HG02759 (cell line): ENCODE measurements around the gene RNU2-1.
"Not testable (repeated sequence)": the region's sequence is repeated elsewhere in the genome, so short reads cannot be mapped to it uniquely, and the experiment has no call there.

Source experiments
- ATAC-seq: cut with Tn5 transposase; IDR thresholded peaks from one replicate; pipeline ENCODE4 v1.9.1; 2021; ENCODE audit warnings: mild to moderate bottlenecking, moderate library complexity; ENCODE audit not compliant: unreplicated experiment

RNU2-1 gene

DNA sequence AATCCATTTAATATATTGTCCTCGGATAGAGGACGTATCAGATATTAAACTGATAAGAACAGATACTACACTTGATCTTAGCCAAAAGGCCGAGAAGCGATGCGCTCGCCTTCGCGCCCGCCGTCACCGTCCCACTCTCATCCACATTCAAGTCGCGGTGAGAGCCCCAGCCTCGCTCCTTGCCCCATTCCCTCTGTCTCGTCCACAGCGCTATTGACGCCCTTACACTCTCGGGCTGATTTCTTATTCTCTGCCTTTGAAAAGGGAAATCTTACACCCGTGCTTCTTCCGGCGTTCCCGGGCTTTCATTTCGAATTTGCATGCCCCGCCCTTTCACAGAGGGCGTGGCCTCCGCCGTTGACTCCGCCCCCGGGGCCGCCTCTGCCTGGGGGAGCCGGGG, at the start of gene RNU2-1:
TSS of gene RNU2-1 (minus strand) at position 101 of the 400 bp plus-strand sequence.
- ATAC-seq, result not testable (repeated sequence)

DNA sequence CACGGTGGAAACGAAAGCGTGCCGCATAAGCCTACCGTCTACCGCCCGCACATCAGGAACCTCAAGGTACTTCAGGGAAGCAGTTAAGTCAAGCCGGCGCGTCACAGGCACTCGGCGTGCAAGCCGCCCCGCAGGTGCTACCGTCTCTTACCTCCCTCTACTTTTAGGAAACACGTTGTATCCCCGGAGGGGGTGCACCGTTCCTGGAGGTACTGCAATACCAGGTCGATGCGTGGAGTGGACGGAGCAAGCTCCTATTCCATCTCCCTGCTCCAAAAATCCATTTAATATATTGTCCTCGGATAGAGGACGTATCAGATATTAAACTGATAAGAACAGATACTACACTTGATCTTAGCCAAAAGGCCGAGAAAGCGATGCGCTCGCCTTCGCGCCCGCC, 39.1 kb upstream of the RNU2-1 start:
- not testable (repeated sequence) for ATAC-seq

DNA sequence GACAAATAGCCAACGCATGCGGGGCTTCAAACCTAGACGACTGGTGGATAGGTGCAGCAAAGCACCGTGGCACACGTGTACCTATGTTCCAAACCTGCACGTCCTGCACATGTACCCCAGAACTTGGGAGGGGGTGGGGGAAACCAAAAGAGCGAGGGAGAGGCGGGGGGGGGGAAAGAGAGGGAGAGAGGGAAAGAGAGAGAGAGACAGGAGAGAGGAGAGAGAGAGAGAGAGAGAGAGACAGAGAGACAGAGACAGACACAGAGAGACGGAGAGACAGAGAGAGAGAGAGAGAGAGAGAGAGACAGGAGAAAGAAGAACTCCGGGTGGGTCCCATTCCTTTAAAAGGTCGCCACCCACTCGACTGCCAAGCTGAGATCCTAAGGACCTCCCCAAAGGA, 38.7 kb upstream of the RNU2-1 start:
- not testable (repeated sequence) for ATAC-seq

DNA sequence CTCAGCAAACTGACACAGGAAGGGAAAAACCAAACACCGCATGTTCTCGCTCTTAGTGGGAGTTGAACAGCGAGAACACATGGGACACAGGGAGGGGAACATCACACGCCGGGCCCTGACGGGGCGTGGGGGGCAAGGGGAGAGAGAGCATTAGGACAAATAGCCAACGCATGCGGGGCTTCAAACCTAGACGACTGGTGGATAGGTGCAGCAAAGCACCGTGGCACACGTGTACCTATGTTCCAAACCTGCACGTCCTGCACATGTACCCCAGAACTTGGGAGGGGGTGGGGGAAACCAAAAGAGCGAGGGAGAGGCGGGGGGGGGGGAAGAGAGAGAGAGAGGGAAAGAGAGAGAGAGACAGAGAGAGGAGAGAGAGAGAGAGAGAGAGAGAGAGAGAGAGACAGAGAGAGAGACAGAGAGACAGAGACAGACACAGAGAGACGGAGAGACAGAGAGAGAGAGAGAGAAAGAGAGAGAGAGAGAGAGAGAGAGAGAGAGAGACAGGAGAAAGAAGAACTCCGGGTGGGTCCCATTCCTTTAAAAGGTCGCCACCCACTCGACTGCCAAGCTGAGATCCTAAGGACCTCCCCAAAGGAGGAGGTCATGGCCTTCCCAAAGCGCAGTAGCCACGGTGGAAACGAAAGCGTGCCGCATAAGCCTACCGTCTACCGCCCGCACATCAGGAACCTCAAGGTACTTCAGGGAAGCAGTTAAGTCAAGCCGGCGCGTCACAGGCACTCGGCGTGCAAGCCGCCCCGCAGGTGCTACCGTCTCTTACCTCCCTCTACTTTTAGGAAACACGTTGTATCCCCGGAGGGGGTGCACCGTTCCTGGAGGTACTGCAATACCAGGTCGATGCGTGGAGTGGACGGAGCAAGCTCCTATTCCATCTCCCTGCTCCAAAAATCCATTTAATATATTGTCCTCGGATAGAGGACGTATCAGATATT, 37.1 kb upstream of the RNU2-1 start:
- not testable (repeated sequence) for ATAC-seq

DNA sequence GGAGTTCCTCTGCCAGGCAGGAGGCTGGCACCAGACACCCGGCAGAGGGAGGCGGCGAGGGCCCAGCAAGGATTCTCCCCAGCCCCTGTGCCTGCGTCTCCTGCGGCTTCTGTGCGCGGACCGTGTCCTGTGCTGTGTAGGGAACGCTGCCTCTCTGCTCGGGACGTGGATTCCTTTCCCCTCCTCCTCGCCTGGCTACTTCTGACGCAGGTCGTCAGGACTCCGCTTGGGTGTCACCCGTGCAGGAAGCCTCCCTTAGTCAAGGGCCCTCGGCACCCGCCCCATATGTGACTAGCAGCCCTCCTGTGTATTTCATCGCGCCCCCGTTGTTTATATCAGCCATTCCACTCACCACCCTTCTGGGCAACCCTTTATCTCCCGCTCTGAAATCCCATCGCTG, 12.7 kb upstream of the RNU2-1 start:
- not testable (repeated sequence) for ATAC-seq

DNA sequence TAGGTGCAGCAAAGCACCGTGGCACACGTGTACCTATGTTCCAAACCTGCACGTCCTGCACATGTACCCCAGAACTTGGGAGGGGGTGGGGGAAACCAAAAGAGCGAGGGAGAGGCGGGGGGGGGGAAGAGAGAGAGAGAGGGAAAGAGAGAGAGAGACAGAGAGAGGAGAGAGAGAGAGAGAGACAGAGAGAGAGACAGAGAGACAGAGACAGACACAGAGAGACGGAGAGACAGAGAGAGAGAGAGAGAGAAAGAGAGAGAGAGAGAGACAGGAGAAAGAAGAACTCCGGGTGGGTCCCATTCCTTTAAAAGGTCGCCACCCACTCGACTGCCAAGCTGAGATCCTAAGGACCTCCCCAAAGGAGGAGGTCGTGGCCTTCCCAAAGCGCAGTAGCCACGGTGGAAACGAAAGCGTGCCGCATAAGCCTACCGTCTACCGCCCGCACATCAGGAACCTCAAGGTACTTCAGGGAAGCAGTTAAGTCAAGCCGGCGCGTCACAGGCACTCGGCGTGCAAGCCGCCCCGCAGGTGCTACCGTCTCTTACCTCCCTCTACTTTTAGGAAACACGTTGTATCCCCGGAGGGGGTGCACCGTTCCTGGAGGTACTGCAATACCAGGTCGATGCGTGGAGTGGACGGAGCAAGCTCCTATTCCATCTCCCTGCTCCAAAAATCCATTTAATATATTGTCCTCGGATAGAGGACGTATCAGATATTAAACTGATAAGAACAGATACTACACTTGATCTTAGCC, 7.0 kb upstream of the RNU2-1 start:
- not testable (repeated sequence) for ATAC-seq

DNA sequence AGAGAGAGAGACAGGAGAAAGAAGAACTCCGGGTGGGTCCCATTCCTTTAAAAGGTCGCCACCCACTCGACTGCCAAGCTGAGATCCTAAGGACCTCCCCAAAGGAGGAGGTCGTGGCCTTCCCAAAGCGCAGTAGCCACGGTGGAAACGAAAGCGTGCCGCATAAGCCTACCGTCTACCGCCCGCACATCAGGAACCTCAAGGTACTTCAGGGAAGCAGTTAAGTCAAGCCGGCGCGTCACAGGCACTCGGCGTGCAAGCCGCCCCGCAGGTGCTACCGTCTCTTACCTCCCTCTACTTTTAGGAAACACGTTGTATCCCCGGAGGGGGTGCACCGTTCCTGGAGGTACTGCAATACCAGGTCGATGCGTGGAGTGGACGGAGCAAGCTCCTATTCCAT, 5.8 kb upstream of the RNU2-1 start:
- ATAC-seq, result not testable (repeated sequence)

DNA sequence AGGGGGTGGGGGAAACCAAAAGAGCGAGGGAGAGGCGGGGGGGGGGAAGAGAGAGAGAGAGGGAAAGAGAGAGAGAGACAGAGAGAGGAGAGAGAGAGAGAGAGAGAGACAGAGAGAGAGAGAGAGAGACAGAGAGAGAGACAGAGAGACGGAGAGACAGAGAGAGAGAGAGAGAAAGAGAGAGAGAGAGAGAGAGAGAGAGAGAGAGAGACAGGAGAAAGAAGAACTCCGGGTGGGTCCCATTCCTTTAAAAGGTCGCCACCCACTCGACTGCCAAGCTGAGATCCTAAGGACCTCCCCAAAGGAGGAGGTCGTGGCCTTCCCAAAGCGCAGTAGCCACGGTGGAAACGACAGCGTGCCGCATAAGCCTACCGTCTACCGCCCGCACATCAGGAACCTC, 514 bp downstream of the RNU2-1 start:
- ATAC-seq, result not testable (repeated sequence)

DNA sequence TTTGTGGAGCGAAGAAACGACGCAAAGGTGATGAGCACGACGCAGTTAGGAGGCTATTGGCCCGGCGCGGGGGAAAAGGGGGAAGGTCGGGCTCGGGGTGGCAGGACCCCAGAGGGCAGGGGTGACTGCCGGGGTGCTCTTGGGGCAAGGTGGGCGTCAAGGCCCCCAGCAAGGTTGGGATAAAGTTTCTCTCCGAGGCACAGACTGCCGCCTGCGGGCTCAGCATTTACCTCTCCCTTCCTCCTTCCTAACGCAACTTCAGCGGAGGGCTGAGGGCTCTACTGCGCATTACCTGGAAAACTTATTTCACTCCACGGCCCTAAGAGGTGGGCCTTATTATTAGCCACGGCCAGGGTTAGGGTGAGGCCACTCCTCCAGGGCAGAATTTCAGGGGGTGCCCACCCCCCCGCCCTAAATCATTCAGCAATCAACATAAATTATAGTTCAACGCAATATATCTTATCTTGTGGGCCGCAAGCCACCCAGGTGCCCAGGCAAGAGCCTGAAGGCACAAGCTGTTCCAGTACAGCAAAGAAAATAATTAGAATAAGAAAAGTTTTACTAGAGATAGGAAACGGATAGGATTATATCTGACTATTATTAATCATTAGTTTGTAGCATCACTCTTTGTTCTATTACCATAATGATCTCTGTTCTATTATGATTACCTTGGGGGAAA, 1.6 kb downstream of the RNU2-1 start:
- ATAC-seq, result not testable (repeated sequence)

DNA sequence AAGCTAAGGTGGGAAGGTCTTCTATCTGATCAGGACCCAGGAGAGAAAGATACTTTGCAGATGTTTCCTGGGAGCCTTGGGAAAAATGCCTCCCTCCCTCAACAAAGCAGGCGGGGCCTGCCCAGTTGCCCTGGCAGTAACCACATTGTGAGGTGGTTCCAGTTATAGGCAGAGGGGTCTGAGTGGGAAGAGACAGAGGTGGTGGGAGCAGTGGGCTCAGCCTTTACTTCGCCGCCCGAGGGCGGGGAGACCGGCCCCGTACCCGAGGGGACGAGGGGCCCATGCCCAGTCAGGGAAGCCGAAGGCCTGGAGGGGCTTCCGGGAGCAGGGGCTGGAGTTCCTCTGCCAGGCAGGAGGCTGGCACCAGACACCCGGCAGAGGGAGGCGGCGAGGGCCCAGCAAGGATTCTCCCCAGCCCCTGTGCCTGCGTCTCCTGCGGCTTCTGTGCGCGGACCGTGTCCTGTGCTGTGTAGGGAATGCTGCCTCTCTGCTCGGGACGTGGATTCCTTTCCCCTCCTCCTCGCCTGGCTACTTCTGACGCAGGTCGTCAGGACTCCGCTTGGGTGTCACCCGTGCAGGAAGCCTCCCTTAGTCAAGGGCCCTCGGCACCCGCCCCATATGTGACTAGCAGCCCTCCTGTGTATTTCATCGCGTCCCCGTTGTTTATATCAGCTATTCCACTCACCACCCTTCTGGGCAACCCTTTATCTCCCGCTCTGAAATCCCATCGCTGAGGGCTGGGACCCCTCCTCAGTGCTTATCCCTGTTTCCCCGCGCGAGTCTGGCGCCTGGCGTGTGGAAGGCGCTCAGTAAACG, 2.4 kb downstream of the RNU2-1 start:
- ATAC-seq, result not testable (repeated sequence)

DNA sequence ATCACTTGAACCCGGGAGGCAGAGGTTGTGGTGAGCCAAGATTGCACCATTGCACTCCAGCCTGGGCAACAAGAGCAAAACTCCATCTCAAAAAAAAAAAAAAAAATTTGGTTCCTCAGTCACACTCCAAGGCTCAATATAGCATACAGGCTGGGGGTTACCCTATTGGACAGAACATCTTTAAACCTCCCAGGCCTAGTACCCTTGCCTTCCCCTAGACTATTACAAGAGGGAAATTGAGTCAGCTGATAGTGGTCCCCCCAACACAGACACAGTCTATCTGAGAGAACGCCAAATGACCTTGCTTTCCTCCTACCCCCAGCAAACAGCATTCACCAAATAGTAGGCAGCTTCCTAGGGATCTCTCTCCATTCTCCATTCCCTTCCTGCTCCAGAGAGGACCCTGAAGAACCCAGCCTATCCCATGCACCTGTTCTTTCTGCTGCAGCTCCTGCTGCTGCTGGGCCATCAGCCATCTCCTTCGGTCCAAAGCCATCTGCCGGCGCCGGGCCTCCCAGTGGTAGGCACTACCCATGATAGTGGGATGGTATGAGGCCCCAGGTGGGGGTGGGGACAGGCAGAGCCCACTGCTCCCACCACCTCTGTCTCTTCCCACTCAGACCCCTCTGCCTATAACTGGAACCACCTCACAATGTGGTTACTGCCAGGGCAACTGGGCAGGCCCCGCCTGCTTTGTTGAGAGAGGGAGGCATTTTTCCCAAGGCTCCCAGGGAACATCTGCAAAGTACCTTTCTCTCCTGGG, 5.6 kb downstream of the RNU2-1 start, which contains the start of gene CCDC200:
TSS of gene CCDC200 (minus strand) at position 604 of the 763 bp plus-strand sequence. CDS start at position 535, 69 bp downstream.
- ATAC-seq, result not testable (repeated sequence)

DNA sequence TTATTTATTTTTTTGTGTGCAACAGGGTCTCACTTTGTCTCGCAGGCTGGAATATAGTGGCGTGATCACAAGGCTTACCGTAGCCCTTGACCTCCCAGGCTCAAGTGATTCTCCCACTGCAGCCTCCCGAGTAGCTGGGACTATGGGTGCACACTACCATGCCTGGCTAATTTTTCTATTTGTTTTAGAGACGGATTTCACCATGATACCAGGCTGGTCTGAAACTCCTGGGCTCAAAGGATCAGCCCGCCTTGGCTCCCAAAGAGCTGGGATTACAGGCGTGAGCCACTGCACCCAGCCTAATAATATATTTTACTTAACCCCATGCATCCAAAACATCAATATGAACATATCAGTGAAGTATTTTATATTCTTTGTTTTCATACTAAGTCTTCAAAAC, 7.4 kb downstream of the RNU2-1 start:
- no peak for ATAC-seq

DNA sequence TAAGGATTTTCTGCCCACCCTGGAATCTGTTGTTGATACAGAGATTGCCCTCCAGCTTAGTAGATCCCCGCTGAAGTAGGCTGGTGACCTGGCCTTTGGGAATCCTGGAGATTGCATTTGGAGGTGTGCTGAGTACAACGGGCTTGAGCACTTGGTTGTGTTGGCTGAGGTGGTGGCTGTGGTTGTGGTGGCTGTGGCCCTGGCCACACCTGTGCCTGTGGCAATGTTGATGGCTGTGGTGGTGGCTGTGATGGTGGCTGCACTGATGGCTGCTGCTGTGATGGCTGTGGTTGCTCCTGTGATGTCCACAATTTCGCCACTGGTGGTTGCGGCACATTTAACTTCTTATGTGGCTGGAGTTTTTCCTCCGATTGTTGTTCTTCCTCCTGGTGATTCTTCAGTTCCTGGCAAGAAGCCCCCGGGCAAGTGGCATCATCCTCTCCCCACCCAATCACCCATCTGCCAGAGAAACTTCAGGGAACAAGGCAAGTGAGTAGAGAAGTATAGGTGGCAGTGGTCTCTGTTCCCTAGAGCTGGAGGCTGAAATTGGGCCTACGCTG, 9.6 kb downstream of the RNU2-1 start:
- no peak for ATAC-seq

DNA sequence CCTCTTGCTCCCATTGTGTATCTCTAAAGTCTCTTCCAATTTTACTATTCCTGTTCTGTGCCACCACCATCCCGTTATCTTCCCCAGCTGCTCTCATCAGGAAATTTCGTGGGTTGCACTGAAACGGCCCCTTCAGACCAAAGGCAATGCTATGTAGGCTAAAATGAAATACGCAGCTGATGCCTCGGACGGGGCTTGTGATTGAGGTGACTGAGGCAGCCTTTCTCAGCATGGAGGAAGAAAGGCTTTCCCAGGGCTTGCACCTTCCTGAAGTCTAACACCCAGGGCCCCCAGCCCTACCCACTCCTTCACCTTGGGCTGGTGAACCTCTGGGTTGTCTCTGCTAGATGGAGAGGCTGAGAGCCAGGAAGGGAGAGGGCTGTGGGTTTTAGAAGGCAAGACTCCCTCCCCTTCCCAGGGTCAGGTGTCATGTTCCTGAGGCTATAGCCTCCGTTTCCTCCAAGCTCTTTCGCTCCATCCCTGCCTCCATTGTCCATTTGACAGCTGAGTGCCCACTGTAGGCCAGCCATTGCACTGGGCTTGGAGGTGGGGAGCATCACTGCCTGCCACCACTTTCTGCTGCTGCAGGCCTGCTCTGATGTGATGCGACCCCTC, 13.2 kb downstream of the RNU2-1 start:
- no peak for ATAC-seq

DNA sequence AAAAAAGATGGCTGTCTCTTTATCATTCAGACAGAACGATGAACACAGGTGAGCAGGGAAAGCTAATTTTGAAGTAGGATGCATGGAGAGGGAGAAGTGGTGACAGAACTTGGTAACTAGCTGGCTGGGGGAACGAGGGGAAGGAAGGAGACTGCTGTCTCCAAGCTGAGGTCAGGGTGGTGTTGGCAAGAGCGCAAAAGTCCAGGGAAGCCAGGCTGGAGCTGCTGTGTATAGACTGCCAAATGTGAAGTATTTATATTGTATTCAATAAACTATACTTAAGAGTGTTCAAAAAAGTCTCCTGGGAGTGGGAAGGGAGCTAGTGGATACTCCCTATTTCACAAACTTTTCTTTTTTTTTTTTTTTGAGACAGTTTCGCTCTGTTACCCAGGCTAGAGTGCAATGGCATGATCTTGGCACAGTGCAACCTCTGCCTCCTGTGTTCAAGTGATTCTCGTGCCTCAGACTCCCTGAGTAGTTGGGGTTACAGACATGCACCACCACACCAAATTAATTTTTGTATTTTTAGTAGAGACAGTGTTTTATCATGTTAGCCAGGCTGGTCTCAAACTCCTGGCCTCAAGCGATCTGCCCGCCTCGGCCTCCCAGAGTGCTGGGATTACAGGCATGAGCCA, 13.9 kb downstream of the RNU2-1 start:
- no peak for ATAC-seq

DNA sequence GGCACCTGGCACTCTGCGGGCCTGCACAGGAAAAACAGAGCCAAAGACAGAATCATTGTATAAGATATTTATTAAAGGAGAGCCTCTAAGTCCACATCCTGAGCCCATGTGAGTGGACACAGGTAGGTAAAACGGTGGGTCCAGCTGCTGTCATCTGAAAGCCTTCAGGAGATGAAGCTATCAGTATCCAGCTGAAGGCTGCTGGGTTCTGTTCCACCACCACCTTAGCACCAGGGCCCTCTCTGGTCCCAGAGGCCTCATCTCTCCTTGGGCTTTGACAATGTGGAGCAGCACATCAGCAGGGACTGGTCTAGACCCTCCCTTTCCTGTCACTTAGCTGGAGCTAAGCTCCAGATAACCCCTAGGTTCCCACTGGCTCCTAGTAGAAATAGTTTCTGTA, 14.8 kb downstream of the RNU2-1 start:
- ATAC-seq, result no peak

DNA sequence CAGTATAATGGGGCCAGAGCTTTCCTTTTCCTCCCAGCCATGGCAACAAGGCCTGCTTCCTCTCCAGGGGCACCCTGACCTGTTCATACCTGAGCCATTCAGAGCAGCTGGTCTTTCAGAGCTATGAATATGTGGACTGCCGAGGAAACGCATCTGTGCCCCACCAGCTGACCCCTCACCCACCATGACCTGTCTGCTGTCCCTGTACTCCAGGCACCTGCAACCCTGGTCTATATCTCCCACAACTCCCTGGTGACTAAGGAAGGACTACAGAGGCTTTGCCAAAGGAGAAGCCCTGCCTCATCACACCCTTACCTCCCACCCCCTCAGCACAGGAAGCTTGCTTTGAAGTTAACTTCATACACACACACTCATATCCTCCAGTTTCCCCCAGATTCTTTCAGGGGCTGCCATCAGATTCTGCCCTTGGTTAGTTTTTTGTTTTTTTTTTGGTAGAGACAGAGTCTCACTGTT, 16.1 kb downstream of the RNU2-1 start:
- no peak for ATAC-seq
